DMS79 (cell line): ENCODE measurements around the gene ADD3.

ENCODE experiments used
- DNase-seq: peaks from one replicate; lab custom pipeline; 2025; lab: John Stamatoyannopoulos, UW

The ADD3 gene

DNA sequence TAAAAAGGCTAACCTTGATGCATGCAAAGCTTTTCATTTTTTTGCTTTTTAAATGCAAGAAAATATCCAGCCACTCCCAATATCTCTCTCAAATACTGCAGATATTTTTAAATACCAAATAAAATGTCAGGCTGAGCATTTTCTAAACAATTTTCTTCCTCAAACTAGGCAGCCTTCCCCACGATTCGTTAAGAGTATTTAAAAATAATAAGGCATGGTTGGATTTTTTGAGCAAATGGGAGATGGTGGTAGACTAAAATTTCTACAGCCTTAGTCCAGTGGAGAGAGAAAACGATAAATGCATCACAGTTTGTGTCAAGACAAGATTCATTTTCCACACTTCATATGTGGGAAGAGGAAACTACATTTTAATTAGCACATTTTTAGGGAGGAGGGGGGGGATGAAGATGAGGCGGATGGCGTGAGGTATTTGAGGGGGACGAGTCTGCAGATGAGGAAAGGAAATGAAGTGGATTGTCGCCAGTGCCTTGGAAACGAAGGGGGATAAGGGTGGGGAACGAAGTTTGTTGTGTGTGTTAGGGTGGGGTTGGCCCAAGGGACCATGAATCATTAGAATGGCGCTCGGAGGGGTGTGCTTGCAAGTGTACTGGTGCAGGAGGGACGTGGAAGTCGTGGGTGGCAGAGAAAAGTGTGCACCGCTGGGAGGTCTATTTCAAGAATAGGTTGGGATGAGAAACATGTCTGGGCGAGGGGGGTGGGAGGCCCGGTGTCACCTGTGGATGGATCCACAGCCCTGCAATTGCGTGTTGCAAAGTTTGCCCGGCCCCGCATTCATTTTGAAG lies 1.2 kb upstream of the ADD3 start:
- no peak for DNase-seq

DNA sequence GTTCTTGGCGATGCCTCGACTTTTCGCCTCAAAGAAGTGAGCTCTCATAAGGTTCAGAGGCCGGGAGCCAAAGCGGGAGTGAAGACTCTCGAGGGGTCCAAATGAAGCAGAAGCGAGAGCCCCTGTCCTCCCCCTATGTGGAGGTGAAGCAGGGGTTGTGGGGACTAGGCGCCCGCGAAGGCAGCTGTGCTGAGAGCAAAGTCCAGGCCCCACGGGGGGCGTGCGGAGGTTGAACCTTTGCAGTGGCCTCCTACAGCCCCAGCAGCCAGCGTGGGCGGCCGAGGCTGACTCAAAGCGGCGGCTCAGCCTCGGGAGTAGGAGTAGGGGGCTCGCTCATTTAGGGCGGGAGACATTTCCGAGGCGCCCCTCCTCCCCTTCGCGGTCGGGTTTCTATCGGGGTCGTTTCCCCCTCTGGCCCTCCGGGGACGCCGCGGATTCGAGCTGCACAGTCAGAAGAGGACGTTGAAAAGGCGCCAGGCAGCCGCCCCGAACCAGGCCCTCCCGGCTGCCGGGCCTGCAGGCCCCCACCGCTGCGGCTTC lies 553 bp upstream of the ADD3 start:
- DNase-seq, result no peak

DNA sequence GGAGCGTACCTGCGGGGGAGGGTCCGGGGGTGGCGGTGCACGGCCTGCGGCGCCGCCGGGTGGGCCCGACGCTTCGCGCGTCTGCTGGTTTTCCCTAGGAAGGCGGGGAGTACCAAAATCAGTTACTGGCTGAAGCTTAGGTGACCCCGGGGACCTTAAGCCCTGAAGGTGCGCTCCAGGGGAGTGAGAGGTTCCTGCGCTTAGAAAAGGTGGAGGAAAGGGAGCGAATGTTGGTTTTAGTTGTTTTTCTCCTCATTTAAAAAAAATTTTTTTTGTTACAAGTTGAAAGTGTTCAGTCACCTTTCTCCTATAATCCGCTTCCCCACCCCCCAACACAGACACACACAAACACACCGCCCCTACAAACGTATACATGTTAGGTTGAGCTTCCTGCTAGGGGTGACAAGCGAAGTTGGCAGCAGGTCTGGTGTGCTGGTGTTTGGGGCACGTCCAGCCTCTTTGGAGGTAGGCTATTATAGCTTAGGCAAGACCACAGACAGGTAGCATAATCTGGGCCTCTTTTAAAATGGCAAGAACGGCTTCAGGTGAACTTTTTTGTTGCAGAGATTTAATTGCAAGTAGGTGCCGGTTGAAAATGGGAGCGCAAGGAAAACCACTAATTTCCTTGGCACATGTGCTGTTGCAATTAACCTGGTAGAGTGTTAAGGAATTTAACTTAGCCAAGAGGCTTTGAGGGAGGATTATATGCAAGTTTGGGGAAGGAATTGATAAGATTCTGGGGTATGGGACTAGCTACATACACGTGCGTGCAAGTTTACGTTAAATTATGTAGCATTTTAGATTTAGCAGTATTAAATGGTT lies 945 bp downstream of the ADD3 start:
- DNase-seq, result no peak

DNA sequence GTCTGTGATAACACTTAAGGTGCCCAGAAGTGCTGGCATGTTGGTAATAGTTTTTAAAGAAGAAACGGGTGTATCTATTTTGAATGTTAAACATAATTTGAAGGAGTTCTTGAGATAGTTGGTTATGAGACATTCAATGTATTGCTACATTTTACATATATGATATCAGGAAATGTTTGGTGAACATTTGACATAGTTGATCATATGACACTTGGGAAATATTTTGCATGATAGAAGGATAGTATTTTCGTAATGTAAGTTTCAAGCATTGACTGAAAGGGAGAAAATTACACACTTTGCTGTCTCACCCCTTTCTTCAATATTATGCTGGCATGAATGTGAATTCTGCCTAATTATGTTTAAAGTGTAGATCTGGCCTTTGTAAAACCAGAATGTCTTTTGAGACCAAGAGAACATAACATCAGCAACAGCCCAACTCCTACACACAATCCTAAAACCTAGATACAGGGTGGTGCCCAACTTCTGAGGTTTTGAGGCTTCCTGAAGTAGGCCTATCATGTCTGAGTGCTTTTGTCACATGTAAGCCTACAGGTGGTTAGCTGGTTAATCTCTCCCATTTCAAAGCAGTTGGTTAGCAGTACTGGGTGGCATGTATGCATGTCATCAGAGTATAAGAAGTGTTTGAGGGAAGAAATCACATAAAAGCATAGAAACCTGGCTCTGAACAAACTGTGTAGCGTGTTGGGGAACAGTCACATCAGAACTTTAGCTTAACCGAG lies 2.1 kb downstream of the ADD3 start:
- no peak for DNase-seq

DNA sequence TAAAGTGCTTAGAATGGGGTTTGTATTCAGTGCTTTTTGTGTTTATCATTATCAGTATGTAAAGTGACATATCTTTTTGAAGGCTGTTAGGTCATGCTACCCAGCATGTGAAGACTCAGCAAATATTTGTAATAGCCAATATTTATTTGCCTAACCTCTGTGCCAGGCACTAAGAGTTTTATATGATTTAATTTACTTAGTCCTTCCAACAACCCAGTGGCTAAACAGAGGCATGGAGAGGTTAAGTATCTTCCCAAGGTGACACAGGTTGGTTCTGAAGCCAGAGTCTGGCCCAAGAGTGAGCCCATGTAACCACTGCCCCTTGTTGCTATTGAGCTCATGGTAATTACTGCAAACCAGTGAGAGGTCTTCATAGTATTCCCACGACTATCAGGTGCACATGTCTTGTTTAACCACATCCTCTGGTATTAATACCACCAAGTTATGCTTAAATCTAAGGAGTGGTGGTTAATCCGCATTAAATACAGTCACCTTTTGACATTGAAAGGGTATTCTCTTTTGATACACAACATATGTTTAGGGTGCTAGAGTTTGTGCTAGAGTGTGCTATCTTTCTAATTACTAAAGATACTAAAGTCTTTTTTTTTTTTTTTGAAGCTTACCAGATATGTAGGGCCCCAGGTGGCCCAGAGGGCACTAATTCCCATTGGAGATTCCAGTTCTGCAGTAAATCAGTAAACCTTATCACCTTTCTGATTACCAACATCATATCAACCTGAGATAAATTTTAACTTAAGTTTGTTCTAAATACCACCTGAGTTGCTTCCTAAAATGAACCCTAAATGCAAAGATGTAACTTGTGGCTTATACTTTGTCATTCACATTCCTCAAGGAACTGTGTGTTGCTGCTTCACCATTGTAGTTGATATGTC lies 2.9 kb downstream of the ADD3 start:
- no peak for DNase-seq

DNA sequence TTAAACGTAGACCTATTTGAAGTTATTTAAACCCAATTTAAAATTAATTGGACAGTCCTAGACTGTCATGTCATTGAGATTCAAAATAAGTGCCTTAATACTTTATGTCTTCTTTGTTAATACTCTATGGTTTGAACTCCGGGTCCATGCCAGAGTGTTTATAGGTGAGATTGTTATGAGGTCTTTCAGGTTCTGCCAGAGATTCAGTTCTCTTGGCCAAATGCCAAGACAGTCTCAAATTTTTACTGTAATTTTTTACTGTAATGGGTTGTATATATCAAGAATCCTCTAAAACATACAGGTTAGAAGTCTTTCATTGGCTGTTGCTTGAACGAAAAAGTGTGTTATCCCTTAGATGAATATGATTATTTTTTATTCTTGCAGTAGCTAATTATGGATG lies 3.9 kb downstream of the ADD3 start:
- no peak for DNase-seq

DNA sequence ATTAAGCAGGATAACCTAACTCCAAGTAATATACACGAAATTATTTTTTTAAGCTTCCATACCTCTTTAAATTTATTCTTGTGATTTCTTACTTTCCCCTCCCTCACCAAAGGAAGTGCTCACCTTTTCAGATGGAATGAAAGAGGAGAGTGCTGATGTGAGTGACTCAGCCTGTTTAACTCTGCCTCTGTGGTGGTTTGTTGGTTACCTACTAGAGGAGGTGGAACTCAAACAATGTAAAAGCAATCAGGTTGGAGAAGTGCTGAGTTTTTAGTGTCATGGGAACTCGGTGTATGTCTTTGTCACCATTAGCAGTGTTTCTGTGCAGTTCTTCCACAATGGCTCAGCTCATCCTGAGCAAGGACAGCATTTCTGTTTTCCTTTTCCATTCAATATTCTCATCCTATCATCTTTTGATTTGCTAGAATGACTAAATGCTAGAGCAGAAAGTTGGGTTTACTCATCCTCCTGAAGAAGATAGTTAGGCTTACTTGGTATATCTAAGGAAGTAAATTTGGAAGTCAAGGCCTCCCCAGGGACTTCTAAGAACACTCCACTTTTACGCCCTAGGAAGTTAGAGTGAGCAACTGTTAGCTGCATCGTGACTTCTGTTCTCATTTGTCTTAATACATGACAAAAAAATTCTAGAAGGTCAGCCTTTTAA lies 6.0 kb downstream of the ADD3 start:
- no peak for DNase-seq

DNA sequence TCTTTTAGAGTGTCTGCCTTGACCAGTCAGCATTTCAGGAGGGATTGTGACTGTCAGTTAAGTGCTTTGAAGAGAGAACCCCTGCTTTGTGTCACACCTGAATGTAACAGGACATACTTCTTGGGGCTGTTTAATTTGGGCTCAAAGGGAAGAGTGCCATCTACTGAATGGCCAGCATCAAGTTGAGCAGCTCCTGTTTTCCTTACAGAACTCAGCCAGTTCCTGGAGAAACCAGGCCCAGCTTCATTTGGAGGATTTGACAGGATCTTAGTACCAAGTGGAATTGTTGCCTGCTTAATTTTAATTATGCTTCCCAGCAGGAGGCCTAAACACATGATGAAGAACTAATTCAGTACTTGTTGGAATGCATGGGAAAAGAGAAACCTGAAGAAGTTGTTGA lies 8.3 kb downstream of the ADD3 start:
- DNase-seq, result no peak

DNA sequence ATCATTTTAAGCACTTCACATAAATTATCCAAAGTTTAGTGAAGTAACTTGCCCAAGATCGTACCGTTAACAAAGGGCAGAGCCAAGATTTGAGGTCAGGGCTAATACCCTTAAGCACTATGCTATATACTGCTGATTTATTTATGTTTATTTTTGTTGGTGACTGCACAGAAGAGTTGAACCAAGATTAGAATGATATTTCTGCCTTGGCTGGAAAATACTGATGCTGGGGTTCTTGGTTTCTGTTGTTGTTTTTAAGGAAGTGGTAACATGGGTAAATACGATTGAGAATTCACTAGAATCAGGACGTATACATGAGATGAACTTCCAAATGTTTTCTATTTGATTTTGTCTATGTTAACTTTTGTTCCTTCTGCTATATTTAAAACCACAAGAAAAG lies 9.3 kb downstream of the ADD3 start:
- DNase-seq, result no peak

DNA sequence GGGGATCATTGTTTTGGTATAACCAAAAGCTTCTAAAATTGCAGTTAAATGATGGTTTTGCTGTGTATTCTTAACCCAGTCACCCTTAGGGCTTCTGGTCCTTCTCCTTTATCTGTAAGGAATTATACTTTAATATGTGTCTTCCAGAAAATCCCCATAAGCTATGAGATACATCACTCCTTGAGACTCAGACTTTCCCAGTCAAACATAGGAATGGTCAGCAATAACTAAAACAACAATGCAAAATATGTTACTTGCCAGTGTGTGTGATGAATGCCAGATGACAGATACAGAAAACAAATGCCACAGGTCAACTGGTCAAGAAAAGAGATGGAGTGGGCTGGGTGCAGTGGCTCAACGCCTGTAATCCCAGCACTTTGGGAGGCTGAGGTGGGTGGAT lies 10.1 kb downstream of the ADD3 start:
- DNase-seq, result no peak

DNA sequence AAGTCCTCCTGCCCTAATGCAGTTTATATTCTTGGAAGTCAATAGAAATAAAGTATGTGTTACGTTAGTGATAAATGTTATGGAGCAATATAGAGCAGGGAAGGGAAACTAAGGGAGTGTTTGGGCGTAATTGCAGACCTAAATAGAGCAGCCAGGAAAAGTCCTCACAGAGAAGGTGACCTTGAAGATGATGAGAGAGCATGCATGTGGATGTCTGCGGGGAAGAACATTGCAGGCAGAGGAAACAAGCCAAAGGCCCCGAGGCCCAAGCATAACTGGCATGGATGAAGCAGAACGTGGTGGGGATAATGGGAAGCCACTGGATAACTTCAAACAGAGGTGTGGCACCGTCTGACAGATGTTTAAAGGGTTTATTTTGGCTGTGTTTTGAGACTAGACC lies 12.5 kb downstream of the ADD3 start:
- no peak for DNase-seq

DNA sequence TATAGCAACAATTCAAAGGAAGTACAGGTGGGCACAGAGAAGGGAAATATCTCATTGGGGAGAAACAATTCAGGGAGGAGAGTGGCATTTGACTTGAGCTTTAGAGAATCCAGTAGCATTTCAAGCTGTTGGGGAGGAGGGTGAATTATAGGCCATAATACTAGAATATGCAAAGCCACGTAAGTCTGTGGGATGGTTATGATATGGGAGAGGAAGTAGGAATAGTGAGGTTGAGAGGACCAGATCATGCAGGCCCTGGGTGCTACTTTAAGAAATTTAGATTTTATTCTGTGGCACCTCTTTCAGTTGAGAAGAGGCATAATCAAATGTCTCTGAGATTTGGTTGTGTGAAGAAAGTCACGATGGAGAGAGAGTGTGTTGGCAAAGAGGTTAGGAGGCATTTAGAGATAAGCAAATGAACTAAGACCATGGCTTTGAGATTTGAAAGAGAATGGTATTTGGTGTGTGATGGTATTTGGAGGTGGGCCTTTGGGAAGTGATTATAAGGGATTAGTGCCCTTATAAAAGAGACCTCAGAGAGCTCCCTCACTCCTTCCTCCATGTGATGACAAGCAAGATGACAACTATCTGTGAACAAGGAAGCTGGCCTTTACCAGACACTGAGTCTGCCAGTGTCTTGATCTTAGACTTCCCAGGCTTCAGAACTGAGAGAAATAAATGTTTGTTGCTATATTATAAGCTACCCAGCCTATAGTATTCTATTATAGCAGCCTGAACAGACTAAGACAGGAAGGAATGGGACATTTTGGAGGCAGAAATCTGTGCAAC lies 15.1 kb downstream of the ADD3 start:
- no peak for DNase-seq

DNA sequence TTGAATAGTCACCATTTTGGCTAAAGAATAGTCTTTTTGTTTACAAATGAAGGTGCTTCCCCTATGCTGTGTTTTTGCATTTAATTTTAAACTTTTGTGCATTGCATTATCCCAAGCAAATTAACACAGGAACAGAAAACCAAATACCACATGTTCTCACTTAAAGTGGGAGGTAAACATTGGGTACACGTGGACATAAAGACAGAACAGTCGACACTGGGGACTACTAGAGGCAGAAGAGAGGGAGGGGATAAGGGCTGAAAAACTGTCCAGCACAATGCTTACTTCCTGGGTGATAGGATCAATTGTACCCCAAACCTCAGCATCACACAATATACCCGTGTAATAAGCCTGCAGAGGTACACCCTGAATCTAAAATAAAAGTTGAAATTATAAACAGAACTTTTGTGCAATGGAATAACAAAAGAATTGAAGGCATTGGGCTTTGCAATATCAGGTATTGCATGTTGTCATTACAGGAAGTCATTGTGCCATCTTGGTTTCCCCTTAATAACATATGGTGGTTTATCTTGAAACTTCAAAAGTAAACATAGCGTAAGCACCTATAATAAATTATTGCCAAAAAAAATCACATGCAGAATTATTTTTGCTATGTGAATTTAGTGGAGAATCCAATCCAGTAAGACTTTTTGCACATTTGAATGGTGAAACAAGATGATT lies 16.1 kb downstream of the ADD3 start:
- no peak for DNase-seq

DNA sequence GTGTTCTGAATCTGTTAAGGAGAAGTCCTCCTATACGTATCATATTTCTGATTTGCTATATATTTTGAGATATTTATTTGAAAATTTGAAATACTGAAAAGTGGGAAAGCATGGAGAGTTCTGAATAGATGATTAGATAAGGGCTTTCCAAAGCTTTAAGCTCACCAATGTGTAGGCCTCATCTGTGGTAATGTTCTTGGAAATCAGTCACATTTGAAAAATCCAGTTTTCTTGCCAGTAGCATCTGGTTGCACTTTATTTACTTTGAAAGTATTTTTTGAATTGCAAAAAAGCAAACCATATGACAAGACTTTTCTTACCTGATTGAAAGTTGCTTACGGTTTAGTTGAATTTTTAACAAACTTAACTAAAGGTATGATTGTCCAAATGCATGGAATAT lies 21.7 kb downstream of the ADD3 start:
- no peak for DNase-seq

DNA sequence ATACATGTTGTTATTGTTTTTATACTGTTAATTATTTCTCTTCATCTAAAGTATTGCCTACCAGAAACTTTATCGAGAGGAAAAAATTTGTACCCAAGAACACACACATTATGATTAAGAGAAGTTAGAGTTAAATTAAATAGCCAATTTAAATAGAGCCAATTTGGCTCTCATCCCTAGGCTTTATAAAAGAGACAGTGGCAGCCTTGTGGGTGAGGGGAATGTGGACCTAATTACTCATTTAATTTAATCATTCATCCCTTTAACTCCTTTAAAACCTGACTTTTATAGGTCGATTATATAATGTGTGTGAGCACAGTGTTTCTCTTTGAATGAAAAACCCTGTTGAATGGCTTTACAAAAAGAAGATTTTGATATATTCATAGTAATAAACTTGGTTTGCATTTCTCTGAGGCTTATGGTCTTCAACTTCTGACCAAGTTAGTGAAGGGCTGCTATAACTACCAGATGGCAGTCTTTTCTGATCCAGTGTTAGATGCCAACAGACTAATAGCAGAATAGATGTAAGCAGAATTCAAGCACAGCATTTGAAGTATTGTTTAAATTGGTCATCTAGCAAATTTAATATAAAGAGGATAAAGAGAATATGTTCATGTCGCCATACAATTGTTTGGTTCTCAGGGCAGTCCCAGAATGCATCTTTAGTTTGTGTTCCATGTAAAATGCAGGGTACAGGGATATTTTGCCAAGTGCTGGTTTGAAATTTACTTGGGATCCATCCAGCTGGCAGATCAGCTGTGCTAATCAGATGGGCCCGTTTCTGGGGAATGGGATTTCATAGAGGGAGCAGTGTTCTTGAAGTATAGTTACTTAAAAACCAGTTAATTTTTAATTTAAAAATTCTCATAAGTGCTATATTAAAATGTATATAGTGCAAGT lies 25.3 kb downstream of the ADD3 start:
- DNase-seq, result no peak

DNA sequence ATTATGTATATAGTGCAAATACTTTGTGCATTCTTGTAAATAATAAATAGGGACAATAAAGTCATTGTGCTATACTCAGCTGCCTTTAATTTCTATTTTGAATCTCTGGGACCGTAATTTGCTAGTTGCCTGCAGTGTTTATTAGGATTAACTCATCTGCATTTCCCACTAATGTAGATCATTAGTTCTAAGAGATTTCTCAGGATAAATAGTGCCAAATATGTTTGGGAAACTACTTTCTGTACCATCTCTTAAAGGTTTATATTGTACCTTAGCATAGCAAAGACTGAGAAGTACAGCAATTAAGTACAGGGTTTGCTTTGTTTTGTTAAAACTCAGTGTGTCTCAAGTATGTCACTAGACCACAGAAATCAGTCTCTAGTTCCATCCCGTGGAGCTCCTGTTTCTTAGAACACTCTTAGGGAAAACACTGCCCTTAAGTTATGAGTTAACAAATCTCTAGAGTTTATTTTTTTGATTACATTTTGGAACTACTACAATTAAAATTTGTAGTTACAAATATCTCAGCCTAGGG lies 26.0 kb downstream of the ADD3 start:
- DNase-seq, result no peak

DNA sequence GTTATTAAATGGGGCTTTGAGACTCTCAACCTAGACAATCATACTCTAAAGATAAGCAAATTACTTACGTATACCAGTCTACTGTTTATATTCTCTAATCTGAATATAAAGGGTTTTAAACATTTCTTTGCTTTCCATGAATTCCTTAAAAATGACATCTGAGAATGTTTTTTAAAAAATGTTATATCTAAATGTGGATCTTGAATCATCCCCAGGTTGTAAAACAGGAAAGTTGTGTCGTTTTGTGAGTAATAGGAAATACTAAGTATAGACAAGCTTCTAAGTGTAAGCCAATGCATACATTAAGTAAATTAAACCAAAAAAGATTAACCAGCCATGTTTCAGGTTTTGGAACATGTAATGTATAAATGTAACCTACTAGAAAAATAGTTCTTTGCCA lies 26.8 kb downstream of the ADD3 start:
- no peak for DNase-seq
